Measurements from ENCODE around the gene CCDC28A.

DNA sequence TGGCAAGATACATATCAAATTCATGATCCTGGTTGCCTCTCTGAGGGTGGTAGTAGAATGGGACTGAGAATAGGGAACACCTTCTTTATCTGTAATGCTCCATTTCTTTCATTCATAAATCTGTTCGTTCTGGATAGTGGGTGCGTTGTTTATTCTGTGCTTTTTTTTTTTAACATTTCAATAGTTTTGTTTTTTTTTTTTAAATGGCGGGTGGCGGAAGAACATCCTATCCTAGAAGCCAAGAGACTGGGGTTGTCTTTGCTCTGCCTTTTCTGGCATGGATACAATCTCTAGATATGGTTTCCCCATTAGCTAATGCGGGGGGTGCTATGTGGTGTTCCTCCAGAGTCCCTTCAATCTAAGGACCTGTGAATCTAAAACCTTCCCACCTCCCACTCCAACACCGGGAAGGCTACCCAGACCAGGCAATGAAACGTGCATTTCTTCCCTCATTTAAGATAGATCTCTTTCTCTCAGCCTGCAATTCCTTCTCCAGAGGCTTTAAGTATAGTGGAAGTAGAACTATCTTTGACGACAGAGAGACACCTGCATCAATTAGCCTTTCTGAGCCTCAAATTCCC, 883 bp upstream of the CCDC28A start:
- TF ChIP-seq, protein P1, sequence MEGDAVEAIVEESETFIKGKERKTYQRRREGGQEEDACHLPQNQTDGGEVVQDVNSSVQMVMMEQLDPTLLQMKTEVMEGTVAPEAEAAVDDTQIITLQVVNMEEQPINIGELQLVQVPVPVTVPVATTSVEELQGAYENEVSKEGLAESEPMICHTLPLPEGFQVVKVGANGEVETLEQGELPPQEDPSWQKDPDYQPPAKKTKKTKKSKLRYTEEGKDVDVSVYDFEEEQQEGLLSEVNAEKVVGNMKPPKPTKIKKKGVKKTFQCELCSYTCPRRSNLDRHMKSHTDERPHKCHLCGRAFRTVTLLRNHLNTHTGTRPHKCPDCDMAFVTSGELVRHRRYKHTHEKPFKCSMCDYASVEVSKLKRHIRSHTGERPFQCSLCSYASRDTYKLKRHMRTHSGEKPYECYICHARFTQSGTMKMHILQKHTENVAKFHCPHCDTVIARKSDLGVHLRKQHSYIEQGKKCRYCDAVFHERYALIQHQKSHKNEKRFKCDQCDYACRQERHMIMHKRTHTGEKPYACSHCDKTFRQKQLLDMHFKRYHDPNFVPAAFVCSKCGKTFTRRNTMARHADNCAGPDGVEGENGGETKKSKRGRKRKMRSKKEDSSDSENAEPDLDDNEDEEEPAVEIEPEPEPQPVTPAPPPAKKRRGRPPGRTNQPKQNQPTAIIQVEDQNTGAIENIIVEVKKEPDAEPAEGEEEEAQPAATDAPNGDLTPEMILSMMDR (IDR thresholded peaks at IDR 0.05 in 8 of 11, conservative IDR thresholded peaks at IDR 0.05 in 3 of 11), result no peak
- TF ChIP-seq POLR2AphosphoS5 (IDR thresholded peaks at IDR 0.05), result no peak
- TF ChIP-seq POLR2A (IDR thresholded peaks at IDR 0.05), result no peak

Data from spleen (tissue), 7 donors.